Mesodermal cell (in vitro differentiated cells): ENCODE data around the gene INAFM1.

Experiments
- H3K27ac ChIP-seq: 2 replicates; pipeline ENCODE4 v1.7.0; 2013; ENCODE audit warnings: mild to moderate bottlenecking, low read depth, low read length, moderate library complexity; ENCODE audit not compliant: severe bottlenecking
- H3K36me3 ChIP-seq: 2 replicates; pipeline ENCODE4 v1.7.1; 2013; ENCODE audit warnings: mild to moderate bottlenecking, low read length, moderate library complexity; ENCODE audit not compliant: control insufficient read depth, insufficient read depth
- H3K4me1 ChIP-seq: one replicate; pipeline ENCODE4 v1.7.1; 2013; ENCODE audit warnings: mild to moderate bottlenecking, low read length; ENCODE audit not compliant: insufficient read depth, control insufficient read depth, poor library complexity, severe bottlenecking
- H3K4me3 ChIP-seq: 2 replicates; pipeline ENCODE4 v1.7.0; 2013; ENCODE audit warnings: low read length, control low read depth, mild to moderate bottlenecking; ENCODE audit not compliant: insufficient read depth, poor library complexity, severe bottlenecking; ENCODE audit errors: extremely low read depth
- H3K9me3 ChIP-seq: 2 replicates; pipeline ENCODE4 v1.7.1; 2013; ENCODE audit warnings: mild to moderate bottlenecking, low read length, moderate library complexity; ENCODE audit not compliant: control insufficient read depth
- WGBS, 2 experiments: methylation state at CpG; one replicate each; pipeline ENCODE4 v1.1.5; 2013; ENCODE audit warnings: missing lambda C conversion rate in 2 of 2; ENCODE audit not compliant: insufficient coverage in 2 of 2; 5-methylcytosine and 5-hydroxymethylcytosine counted together

The INAFM1 gene

GRCh38 chr19:47230921-47231214, 43.8 kb upstream of the INAFM1 start, which contains the start of gene BBC3:
TSS of gene BBC3 (minus strand) at chr19:47231199. CDS start at chr19:47228431, 2,768 bp downstream.
- Histone ChIP-seq H3K4me3 (peak within 1 kb of the TSS; percentile 99), H3K36me3 (no peaks in the 10 kb centered on the region), H3K9me3 (no peaks in the 10 kb centered on the region), H3K4me1 (peaks cover 18% of the 10 kb centered on the region), H3K27ac (peak within 1 kb of the TSS; percentile 74)
- 0 to 1% methylated on average over 25 to 42 of the region's 43 CpGs for WGBS, 2 experiments

DNA sequence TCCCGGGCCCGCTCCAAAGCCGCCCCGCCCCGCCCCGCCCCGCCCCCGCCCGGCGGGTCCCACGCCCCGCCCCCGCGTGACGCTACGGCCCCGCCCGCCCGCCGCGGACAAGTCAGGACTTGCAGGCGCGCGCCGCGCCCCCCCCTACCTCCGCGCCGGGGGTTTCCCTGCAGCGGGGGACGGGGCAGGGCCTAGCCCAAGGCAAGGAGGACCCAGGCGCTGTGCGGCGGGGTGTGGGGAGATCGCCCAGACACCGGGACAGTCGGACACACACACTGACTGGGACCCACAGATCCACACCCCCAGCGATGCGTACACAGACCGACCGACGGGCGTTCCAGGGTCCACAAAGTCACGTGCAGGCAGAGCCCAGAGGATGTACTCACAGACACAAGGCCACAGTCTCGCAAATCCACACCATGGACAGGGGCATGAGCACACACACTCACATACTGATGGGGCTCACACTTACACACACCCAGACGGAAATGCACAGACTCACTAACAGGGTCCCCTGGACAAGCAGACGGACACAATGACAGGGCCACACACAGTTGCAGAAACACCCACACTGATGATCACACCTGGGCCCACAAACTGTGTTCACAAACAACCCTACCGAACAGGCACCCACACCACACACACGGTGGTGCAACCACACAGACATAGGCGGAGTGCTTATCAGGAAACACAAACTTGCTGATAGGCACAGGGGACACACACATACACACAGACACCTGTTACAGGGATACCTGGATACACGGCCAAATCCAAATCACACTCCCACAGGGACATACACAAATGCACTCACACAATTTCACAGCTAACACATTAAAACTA, 43.2 kb upstream of the INAFM1 start:
- Histone ChIP-seq H3K27ac (peak overlapping the region; percentile 74), H3K4me1 (peaks cover 16% of the 10 kb centered on the region), H3K9me3 (no peaks in the 10 kb centered on the region), H3K4me3 (peak overlapping the region; percentile 99), H3K36me3 (no peaks in the 10 kb centered on the region)
- 30 to 63% methylated on average over 7 to 21 of the region's 51 CpGs for WGBS, 2 experiments

- Histone ChIP-seq H3K27ac (peak overlapping the region; percentile 36), H3K4me1 (peaks cover 10% of the 10 kb centered on the region), H3K9me3 (no peaks in the 10 kb centered on the region), H3K4me3 (peak overlapping the region; percentile 99), H3K36me3 (no peaks in the 10 kb centered on the region)
- 83 to 85% methylated on average over 13 of the region's 16 CpGs for WGBS, 2 experiments
Measured at GRCh38 chr19:47232422-47233211, 42.1 kb upstream of the INAFM1 start.

DNA sequence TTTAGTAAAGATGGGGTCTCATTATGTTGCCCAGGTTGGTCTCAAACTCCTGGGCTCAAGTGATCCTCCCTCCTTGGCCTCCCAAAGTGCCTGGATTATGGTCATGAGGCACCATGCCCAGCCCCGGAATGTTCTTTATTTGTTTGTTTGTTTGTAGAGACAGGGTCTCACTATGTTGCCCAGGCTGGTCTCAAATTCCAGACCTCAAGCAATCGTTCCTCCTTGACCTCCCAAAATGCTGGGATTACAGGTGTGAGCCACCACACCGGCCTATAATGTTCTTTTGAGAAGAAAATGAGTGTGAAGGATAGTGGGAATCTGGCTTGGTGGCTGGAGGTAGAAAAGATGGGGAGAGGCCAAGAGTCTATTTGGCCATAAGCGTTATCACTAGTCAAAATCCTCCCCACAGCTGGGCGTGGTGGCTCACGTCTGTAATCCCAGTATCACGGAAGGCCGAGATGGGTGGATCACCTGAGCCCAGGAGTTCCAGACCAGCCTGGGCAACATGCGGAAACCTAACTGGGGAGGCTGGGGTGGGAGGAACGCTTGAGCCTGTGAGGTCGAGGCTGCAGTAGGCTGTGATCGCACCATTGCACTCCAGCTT, 38.5 kb upstream of the INAFM1 start:
- 89 to 93% methylated on average over 9 to 11 of the region's 12 CpGs for WGBS, 2 experiments
- no peaks in the 10 kb centered on the region for H3K36me3 ChIP-seq
- H3K9me3 ChIP-seq = no peaks in the 10 kb centered on the region
- no peak overlapping the region for H3K27ac ChIP-seq
- H3K4me3 ChIP-seq = no peak overlapping the region
- H3K4me1 ChIP-seq = peaks cover 18% of the 10 kb centered on the region

DNA sequence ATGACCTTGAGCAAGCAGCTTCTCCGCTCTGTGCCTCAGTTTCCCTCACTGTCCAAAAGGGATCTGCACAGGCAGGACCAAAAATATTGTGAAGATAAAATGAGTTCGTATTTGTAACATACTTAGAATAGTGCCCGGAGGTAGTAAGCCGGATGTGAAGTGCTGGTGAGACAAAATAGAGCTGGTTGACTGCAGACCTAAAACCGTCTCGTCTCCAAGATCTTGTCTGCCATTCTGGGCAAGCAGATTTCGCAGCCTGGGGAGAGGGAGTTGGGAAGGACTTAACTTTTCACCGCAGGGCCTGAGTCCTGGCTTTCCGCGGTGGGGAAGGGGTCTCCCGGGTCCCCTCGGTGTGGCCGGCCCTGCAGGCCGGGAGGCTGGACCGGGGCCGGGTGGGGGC, 35.5 kb upstream of the INAFM1 start:
- 18 to 46% methylated on average over 6 to 16 of the region's 16 CpGs for WGBS, 2 experiments
- H3K27ac ChIP-seq = no peak overlapping the region
- H3K9me3 ChIP-seq = no peaks in the 10 kb centered on the region
- peaks cover 17% of the 10 kb centered on the region for H3K4me1 ChIP-seq
- H3K4me3 ChIP-seq = peak overlapping the region; percentile 27
- H3K36me3 ChIP-seq = no peaks in the 10 kb centered on the region

DNA sequence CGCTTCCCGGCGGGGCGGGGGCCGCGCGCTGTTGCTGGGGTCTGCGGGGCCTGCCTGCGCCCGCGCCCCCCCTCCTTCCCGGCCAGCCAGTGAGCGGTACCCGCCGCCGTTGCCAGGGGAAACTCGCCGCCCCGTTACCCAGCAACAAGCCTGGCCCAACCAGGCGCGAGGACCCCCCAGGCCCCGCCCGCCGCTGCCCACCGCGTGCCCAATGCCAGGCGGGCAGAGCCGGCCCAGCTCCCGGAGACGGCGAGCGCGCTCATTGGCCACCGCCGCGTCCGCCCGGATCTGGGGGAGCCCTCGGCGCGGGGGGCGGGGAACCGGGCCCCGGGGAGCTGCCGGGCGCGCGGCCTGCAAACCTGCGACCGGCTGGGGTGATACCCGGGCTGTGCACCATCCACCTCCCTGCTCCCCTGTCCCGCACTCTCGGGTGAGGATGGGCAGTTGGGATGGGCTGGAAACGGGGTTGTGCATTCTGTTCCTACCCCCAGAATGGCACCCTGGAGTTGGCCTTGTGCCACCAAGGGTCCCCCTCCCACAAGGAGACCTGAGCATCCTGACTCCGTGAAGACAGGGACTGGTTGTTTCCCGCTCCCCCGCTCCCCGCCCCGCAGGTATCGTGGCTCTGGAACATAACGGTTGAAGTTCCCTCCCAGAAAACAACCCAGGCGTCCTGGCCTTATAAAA, 34.9 kb upstream of the INAFM1 start:
- Histone ChIP-seq H3K4me1 (peaks cover 17% of the 10 kb centered on the region), H3K4me3 (peak overlapping the region; percentile 27), H3K9me3 (no peaks in the 10 kb centered on the region), H3K27ac (no peak overlapping the region), H3K36me3 (no peaks in the 10 kb centered on the region)
- WGBS, 2 experiments = 5% methylated on average over 37 to 59 of the region's 62 CpGs

DNA sequence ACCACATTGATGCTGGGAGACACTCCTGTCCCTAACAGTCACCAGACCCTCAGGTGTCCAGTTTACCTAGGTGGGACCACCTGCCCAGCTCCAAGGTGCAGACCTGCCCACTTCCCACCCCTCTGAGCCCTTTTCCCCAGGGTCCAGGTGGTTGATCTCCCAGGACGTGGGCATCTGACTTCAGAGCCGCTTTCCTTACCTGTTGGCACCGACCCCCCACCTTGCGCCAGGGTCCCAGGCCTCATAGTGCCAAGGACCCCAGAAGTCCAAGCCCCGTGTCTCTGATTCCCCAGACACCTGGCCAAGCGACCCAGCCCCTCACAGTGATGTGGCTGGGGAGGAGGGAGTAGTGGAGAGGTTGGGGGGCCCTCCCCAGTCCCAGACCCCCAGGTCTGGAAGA, 34.1 kb upstream of the INAFM1 start:
- H3K4me1 ChIP-seq = peaks cover 17% of the 10 kb centered on the region
- H3K36me3 ChIP-seq = no peaks in the 10 kb centered on the region
- no peak overlapping the region for H3K27ac ChIP-seq
- H3K4me3 ChIP-seq = no peak overlapping the region
- 66 to 76% methylated on average over 4 to 6 of the region's 6 CpGs for WGBS, 2 experiments
- no peaks in the 10 kb centered on the region for H3K9me3 ChIP-seq

DNA sequence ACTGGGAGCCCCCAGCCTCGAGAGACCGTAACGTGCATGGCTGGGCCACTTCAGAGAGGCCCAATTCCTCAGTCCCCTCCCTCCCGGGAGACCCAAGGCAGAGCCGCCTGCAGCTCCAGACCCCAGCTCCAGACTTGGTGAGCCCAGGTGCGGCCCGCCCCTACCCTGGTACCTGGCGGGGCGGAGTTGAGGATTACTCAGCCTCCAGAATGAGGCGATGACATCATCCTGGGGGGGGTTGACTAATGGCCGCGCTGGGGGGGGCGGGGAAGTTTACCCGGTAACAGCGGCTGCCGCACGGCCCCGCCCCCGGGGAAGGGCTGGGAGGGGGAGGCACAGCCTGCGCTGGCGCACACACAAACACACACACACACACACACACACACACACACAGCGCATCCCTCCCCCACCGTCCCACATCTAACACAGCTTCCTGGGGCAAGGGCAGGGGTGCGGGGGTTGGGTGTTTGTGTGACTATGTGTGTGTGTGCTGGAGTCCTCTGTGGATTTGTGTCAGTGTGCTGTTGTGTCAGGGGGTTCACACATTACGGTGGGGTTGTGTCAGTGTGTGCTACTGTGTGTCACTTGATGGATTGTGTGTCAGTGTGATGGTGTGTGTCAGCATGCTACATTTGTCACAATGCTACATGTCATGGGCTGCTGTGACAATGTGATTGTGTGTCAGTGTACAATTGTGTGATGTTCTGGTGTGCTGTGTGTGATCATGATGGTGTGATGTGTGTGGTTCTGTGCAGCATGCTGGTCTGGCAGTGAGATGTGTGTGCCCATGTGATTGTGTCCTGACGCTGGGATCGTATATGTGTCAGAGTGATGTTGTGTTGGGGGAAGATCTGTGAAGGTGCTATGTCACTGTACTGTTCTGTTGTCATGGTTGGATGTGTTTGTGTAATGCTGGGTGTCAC, 33.4 kb upstream of the INAFM1 start:
- H3K4me3 ChIP-seq = no peak overlapping the region
- H3K27ac ChIP-seq = no peak overlapping the region
- no peaks in the 10 kb centered on the region for H3K36me3 ChIP-seq
- H3K9me3 ChIP-seq = no peaks in the 10 kb centered on the region
- 29 to 31% methylated on average over 7 of the region's 27 CpGs for WGBS, 2 experiments
- peaks cover 17% of the 10 kb centered on the region for H3K4me1 ChIP-seq

GRCh38 chr19:47241919-47242577, 32.6 kb upstream of the INAFM1 start:
- 93 to 95% methylated on average over 7 of the region's 7 CpGs for WGBS, 2 experiments
- H3K36me3 ChIP-seq = no peaks in the 10 kb centered on the region
- no peak overlapping the region for H3K4me3 ChIP-seq
- H3K9me3 ChIP-seq = no peaks in the 10 kb centered on the region
- no peak overlapping the region for H3K27ac ChIP-seq
- peaks cover 17% of the 10 kb centered on the region for H3K4me1 ChIP-seq
